Endometrial microvascular endothelial cells (primary cell): ENCODE measurements around the gene ZNF169. TPM values are rescaled to one million over a fixed set of nuclear protein-coding genes. Genes with fewer than 3 reads are reported as not detected.
"Not testable (repeated sequence)": the region's sequence is repeated elsewhere in the genome, so short reads cannot be mapped to it uniquely, and the experiment has no call there.

Experiments
- in situ Hi-C: cut with HindIII; loops from 2 replicates; pipeline ENCODE4 v1.10.0; 2017; ENCODE audit warnings: low sequenced_read_pairs, low pct_unique_long_range_greater_than_20kb; ENCODE audit errors: inconsistent ontology term
- total RNA-seq: library from RNA; depleted of rRNA; stranded (reverse); fragments of >200 nt; gene quantifications from one replicate; pipeline ENCODE4 v1.2.3, GENCODE V29; 2015; ENCODE audit errors: inconsistent ontology term

ZNF169 gene
- total RNA-seq, 1 donor from 2014 or later: 4.1 TPM

- in situ Hi-C loops: not testable (repeated sequence)
Measured at GRCh38 chr9:94336445-94336844, 77.3 kb downstream of the ZNF169 start.

GRCh38 chr9:94338723-94339122, 79.6 kb downstream of the ZNF169 start:
- in situ Hi-C loops: not testable (repeated sequence)

- in situ Hi-C loops: not testable (repeated sequence)
Measured at GRCh38 chr9:94339657-94340056, 80.6 kb downstream of the ZNF169 start.

GRCh38 chr9:94340750-94341149, 81.7 kb downstream of the ZNF169 start:
- in situ Hi-C loops: not testable (repeated sequence)

GRCh38 chr9:94341703-94342102, 82.6 kb downstream of the ZNF169 start:
- in situ Hi-C loops: not testable (repeated sequence)

- in situ Hi-C loops: not testable (repeated sequence)
Measured at GRCh38 chr9:94347451-94347850, 88.4 kb downstream of the ZNF169 start.

GRCh38 chr9:94348754-94349153, 89.7 kb downstream of the ZNF169 start:
- in situ Hi-C loops: not testable (repeated sequence)

Other genes starting within 250 kb of the ZNF169 start
- 10.2 TPM for gene PTPDC1, start 174.8 kb upstream of the ZNF169 start, total RNA-seq
- gene NUTM2F, start 69.3 kb downstream of the ZNF169 start, total RNA-seq: not detected